ENCODE results near the gene TNIP1. TPM values are rescaled to one million over a fixed set of nuclear protein-coding genes. Genes with fewer than 3 reads are reported as not detected.

TNIP1 gene
- total RNA-seq, 1 experiment from 2014 or later, result 65.7 TPM

DNA sequence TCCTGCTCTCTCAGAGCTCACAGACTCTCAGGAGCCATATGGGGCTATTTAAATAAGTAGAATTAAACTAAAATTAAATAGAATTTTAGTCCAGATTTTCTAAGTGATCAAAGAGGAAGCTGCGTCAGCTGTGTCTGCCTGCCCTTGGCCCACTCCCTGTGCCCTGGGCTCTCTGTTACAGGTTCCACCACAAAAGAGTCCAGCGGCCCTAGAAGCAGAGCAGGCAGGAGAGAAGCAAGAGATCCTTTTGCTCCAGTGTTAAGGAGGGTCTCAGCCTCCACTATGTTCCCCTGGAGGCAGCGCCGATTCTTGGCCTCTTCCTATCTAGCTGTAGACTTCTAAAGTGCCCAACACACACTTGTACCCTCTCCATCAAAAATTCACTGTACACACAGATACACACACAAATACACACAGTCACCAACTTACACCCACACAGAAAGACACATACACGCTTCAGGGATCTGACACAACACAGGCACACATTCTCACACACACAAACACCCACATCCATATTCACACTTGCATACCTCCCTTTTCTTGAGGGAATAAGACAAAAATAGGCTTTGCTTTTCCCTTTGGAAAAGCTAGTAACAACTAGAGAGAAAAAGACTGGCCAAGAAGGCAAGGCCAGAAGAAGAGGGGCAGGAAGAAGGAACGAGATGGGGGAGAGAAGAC lies 5.5 kb upstream of the TNIP1 start:
- no peaks in the 10 kb centered on the region for H3K36me3 ChIP-seq (ENCODE audit: control insufficient read depth, insufficient read depth, low read length)
- DNase-seq, result no peak
- H3K4me3 ChIP-seq (ENCODE audit: low read depth, low read length), result no peak overlapping the region
- H3K4me1 Mint-ChIP-seq (ENCODE audit: low read depth, unreplicated experiment), result peaks cover 15% of the 10 kb centered on the region
- no TSS peak for BruUV-seq (replicated peaks)
- intact Hi-C loops (cut with micrococcal nuclease; ENCODE audit: unreplicated experiment), result no loop called here
- H3K27me3 ChIP-seq (replicated peaks; ENCODE audit: control insufficient read depth, insufficient read depth, low read length), result no peaks in the 10 kb centered on the region
- H3K27me3 Mint-ChIP-seq (ENCODE audit: insufficient read depth, unreplicated experiment), result no peaks in the 10 kb centered on the region
- H3K9me3 Mint-ChIP-seq (ENCODE audit: unreplicated experiment), result no peaks in the 10 kb centered on the region
- no peak overlapping the region for H3K27ac Mint-ChIP-seq (ENCODE audit: unreplicated experiment)
- no peaks in the 10 kb centered on the region for H3K9me3 ChIP-seq
- H3K36me3 Mint-ChIP-seq (ENCODE audit: insufficient read depth, unreplicated experiment), result no peaks in the 10 kb centered on the region
- H3K4me3 Mint-ChIP-seq (ENCODE audit: unreplicated experiment), result no peak overlapping the region
- ChIA-PET CTCF (interaction anchor here (0.6 kb wide), 1 partner anchor 10 kb away, joined by 4 read pairs; no protein-coding TSS in a partner anchor), POLR2A (no interaction called here)
- H3K4me1 ChIP-seq, result peaks cover 11% of the 10 kb centered on the region; the same call in 1 of the 2 replicates
- no peak for TF ChIP-seq CTCF (IDR thresholded peaks at IDR 0.05; ENCODE audit: insufficient read depth in 1 of 2, low read depth in 1 of 2, low read length in 1 of 2, severe bottlenecking in 1 of 2, unreplicated experiment in 1 of 2)

- intact Hi-C loops (cut with micrococcal nuclease; ENCODE audit: unreplicated experiment), result no loop called here
- Mint-ChIP-seq H3K4me3 (ENCODE audit: unreplicated experiment) (no peak overlapping the region), H3K4me1 (ENCODE audit: low read depth, unreplicated experiment) (peaks cover 15% of the 10 kb centered on the region), H3K27me3 (ENCODE audit: insufficient read depth, unreplicated experiment) (no peaks in the 10 kb centered on the region), H3K36me3 (ENCODE audit: insufficient read depth, unreplicated experiment) (no peaks in the 10 kb centered on the region), H3K9me3 (ENCODE audit: unreplicated experiment) (no peaks in the 10 kb centered on the region), H3K27ac (ENCODE audit: unreplicated experiment) (no peak overlapping the region)
- no TSS peak for BruUV-seq (replicated peaks)
- H3K9me3 ChIP-seq, result no peaks in the 10 kb centered on the region
- TF ChIP-seq CTCF (IDR thresholded peaks at IDR 0.05; ENCODE audit: insufficient read depth in 1 of 2, low read depth in 1 of 2, low read length in 1 of 2, severe bottlenecking in 1 of 2, unreplicated experiment in 1 of 2), result no peak
- no peak for DNase-seq
- peaks cover 11% of the 10 kb centered on the region; the same call in 1 of the 2 replicates for H3K4me1 ChIP-seq
- H3K27me3 ChIP-seq (replicated peaks; ENCODE audit: control insufficient read depth, insufficient read depth, low read length), result no peaks in the 10 kb centered on the region
- POLR2A ChIA-PET, result no interaction called here
- H3K36me3 ChIP-seq (ENCODE audit: control insufficient read depth, insufficient read depth, low read length), result no peaks in the 10 kb centered on the region
- CTCF ChIA-PET, result no interaction called here
- H3K4me3 ChIP-seq (ENCODE audit: low read depth, low read length), result no peak overlapping the region
Observed at GRCh38 chr5:151085517-151086041, 4.7 kb upstream of the TNIP1 start.

DNA sequence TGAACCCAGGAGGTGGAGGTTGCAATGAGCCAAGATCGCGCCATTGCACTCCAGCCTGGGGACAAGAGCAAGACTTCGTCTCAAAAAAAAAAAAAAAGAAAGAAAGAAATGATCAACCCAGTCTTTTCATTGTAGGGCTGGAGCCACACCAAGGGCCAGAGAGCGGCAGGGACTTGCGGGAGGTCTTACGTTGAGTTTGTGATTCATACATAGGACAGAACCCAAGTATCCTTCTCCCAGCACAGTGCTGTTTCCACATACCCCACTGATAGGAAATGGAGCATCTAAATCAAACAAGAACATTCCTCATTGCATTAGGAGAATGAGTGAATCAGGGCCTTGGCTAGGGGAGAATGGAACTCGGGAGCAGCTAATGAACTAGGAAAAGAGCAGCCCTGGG lies 3.5 kb upstream of the TNIP1 start:
- DNase-seq, result no peak
- Histone ChIP-seq H3K9me3 (no peaks in the 10 kb centered on the region), H3K4me3 (ENCODE audit: low read depth, low read length) (no peak overlapping the region), H3K4me1 (peaks cover 14% of the 10 kb centered on the region; the same call in 1 of the 2 replicates), H3K36me3 (ENCODE audit: control insufficient read depth, insufficient read depth, low read length) (no peaks in the 10 kb centered on the region), H3K27me3 (replicated peaks; ENCODE audit: control insufficient read depth, insufficient read depth, low read length) (no peaks in the 10 kb centered on the region)
- Mint-ChIP-seq H3K9me3 (ENCODE audit: unreplicated experiment) (no peaks in the 10 kb centered on the region), H3K36me3 (ENCODE audit: insufficient read depth, unreplicated experiment) (peaks cover 6% of the 10 kb centered on the region), H3K4me1 (ENCODE audit: low read depth, unreplicated experiment) (peaks cover 24% of the 10 kb centered on the region), H3K27me3 (ENCODE audit: insufficient read depth, unreplicated experiment) (no peaks in the 10 kb centered on the region), H3K4me3 (ENCODE audit: unreplicated experiment) (no peak overlapping the region), H3K27ac (ENCODE audit: unreplicated experiment) (no peak overlapping the region)
- CTCF ChIA-PET, result no interaction called here
- BruUV-seq (replicated peaks), result no TSS peak
- no peak for TF ChIP-seq CTCF (IDR thresholded peaks at IDR 0.05; ENCODE audit: insufficient read depth in 1 of 2, low read depth in 1 of 2, low read length in 1 of 2, severe bottlenecking in 1 of 2, unreplicated experiment in 1 of 2)
- POLR2A ChIA-PET, result no interaction called here
- intact Hi-C loops (cut with micrococcal nuclease; ENCODE audit: unreplicated experiment), result no loop called here

Data from Caco-2 (cell line).